GM18870 (cell line): ENCODE results near the gene MACO1.
"Not testable (repeated sequence)": the region's sequence is repeated elsewhere in the genome, so short reads cannot be mapped to it uniquely, and the experiment has no call there.

ENCODE experiments used
- ATAC-seq: cut with Tn5 transposase; IDR thresholded peaks from one replicate; pipeline ENCODE4 v1.9.1; 2021; ENCODE audit warnings: moderate library complexity; ENCODE audit not compliant: unreplicated experiment

MACO1 gene

GRCh38 chr1:25485536-25486411 is 55.1 kb downstream of the MACO1 start:
- no peak for ATAC-seq

GRCh38 chr1:25486602-25487001 is 55.9 kb downstream of the MACO1 start:
- no peak for ATAC-seq

- ATAC-seq: no peak
Measured at GRCh38 chr1:25487628-25488027, 56.9 kb downstream of the MACO1 start.

- ATAC-seq: no peak
Measured at GRCh38 chr1:25492323-25492722, 61.6 kb downstream of the MACO1 start.

GRCh38 chr1:25494952-25495351 is 64.3 kb downstream of the MACO1 start:
- no peak for ATAC-seq

- ATAC-seq: no peak
Measured at GRCh38 chr1:25500694-25501093, 70.0 kb downstream of the MACO1 start.

- no peak for ATAC-seq
Measured at GRCh38 chr1:25501235-25502058, 70.8 kb downstream of the MACO1 start.

- ATAC-seq: no peak
Measured at GRCh38 chr1:25502957-25503356, 72.3 kb downstream of the MACO1 start.

- no peak for ATAC-seq
Measured at GRCh38 chr1:25503551-25504426, 73.1 kb downstream of the MACO1 start.

GRCh38 chr1:25504706-25505595 is 74.3 kb downstream of the MACO1 start:
- ATAC-seq: no peak

- no peak for ATAC-seq
Measured at GRCh38 chr1:25505656-25506385, 75.1 kb downstream of the MACO1 start.

- not testable (repeated sequence) for ATAC-seq
Measured at GRCh38 chr1:25506566-25507463, 76.1 kb downstream of the MACO1 start.

- ATAC-seq: no peak
Measured at GRCh38 chr1:25513666-25514065, 83.0 kb downstream of the MACO1 start.

- ATAC-seq: no peak
Measured at GRCh38 chr1:25515033-25515432, 84.3 kb downstream of the MACO1 start.

GRCh38 chr1:25516686-25517085 is 86.0 kb downstream of the MACO1 start:
- ATAC-seq: no peak

- ATAC-seq: no peak
Measured at GRCh38 chr1:25517476-25518394, 87.0 kb downstream of the MACO1 start.

GRCh38 chr1:25519624-25520023 is 88.9 kb downstream of the MACO1 start:
- no peak for ATAC-seq
